Measurements from ENCODE around the gene APOE. TPM values are rescaled to one million over a fixed set of nuclear protein-coding genes. Genes with fewer than 3 reads are reported as not detected.

Gene APOE
- total and polyA plus RNA-seq, 2 of the 13 experiments (the other 11 are each of a cell fraction or from before 2014, with no cell fraction given), result 1,328 to 1,470 TPM

- TF ChIP-seq, protein P1, sequence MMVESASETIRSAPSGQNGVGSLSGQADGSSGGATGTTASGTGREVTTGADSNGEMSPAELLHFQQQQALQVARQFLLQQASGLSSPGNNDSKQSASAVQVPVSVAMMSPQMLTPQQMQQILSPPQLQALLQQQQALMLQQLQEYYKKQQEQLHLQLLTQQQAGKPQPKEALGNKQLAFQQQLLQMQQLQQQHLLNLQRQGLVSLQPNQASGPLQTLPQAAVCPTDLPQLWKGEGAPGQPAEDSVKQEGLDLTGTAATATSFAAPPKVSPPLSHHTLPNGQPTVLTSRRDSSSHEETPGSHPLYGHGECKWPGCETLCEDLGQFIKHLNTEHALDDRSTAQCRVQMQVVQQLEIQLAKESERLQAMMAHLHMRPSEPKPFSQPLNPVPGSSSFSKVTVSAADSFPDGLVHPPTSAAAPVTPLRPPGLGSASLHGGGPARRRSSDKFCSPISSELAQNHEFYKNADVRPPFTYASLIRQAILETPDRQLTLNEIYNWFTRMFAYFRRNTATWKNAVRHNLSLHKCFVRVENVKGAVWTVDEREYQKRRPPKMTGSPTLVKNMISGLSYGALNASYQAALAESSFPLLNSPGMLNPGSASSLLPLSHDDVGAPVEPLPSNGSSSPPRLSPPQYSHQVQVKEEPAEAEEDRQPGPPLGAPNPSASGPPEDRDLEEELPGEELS (CRISPR knock-in tag; IDR thresholded peaks at IDR 0.05), result 0 out of 2 replicates have a peak, but pooled peaks have one; percentile 4
- TF ChIP-seq ZNF484 (CRISPR knock-in tag; IDR thresholded peaks at IDR 0.05; ENCODE audit: borderline replicate concordance, low read depth) (0 out of 2 replicates have a peak, but pooled peaks have one; percentile 47), HNF4G (IDR thresholded peaks at IDR 0.05; ENCODE audit: borderline replicate concordance, low read depth, low read length) (no peak), HNF4G (CRISPR knock-in tag; IDR thresholded peaks at IDR 0.05; ENCODE audit: borderline replicate concordance, low read depth) (peak; percentile 30; the same call in 1 of the 2 replicates), AHDC1 (CRISPR knock-in tag; IDR thresholded peaks at IDR 0.05; ENCODE audit: borderline replicate concordance) (no peak), EP300 (IDR thresholded peaks at IDR 0.05; ENCODE audit: low read depth in 2 of 2, low read length in 2 of 2) (peak in 1 of 2 experiments; percentile 45; a peak in 1 of 4 replicates), EP300 (CRISPR knock-in tag; IDR thresholded peaks at IDR 0.05; ENCODE audit: borderline replicate concordance) (no peak; the same call in 1 of the 2 replicates), KDM5B (CRISPR knock-in tag; IDR thresholded peaks at IDR 0.05; ENCODE audit: borderline replicate concordance) (peak; percentile 66; the same call in 1 of the 2 replicates), CCAR2 (optimal IDR thresholded peaks at IDR 0.05; ENCODE audit: low read depth, low read length) (no peak), RFXANK (CRISPR knock-in tag; IDR thresholded peaks at IDR 0.05) (peak; percentile 42; the same call in 1 of the 2 replicates), ADNP (CRISPR knock-in tag; IDR thresholded peaks at IDR 0.05) (no peak), ZNF225 (CRISPR knock-in tag; IDR thresholded peaks at IDR 0.05) (0 out of 2 replicates have a peak, but pooled peaks have one; percentile 68), E2F5 (CRISPR knock-in tag; conservative IDR thresholded peaks at IDR 0.05) (no peak), SRSF4 (IDR thresholded peaks at IDR 0.05; ENCODE audit: low read depth, low read length, poor library complexity, severe bottlenecking) (no peak)
- TF ChIP-seq, protein P2, sequence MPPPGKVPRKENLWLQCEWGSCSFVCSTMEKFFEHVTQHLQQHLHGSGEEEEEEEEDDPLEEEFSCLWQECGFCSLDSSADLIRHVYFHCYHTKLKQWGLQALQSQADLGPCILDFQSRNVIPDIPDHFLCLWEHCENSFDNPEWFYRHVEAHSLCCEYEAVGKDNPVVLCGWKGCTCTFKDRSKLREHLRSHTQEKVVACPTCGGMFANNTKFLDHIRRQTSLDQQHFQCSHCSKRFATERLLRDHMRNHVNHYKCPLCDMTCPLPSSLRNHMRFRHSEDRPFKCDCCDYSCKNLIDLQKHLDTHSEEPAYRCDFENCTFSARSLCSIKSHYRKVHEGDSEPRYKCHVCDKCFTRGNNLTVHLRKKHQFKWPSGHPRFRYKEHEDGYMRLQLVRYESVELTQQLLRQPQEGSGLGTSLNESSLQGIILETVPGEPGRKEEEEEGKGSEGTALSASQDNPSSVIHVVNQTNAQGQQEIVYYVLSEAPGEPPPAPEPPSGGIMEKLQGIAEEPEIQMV (CRISPR knock-in tag; IDR thresholded peaks at IDR 0.05; ENCODE audit: low read depth), result peak; percentile 75; the same call in 1 of the 2 replicates
- TF ChIP-seq, protein P3, sequence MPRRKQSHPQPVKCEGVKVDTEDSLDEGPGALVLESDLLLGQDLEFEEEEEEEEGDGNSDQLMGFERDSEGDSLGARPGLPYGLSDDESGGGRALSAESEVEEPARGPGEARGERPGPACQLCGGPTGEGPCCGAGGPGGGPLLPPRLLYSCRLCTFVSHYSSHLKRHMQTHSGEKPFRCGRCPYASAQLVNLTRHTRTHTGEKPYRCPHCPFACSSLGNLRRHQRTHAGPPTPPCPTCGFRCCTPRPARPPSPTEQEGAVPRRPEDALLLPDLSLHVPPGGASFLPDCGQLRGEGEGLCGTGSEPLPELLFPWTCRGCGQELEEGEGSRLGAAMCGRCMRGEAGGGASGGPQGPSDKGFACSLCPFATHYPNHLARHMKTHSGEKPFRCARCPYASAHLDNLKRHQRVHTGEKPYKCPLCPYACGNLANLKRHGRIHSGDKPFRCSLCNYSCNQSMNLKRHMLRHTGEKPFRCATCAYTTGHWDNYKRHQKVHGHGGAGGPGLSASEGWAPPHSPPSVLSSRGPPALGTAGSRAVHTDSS (CRISPR knock-in tag; conservative IDR thresholded peaks at IDR 0.05), result no peak
Measured at GRCh38 chr19:44905437-44906160, at the start of gene APOE (continued).

All from HepG2 (cell line).